WI38 (cell line): ENCODE measurements around the gene C5orf34.
"Not testable (repeated sequence)": the region's sequence is repeated elsewhere in the genome, so short reads cannot be mapped to it uniquely, and the experiment has no call there.

ENCODE experiments used
- H3K4me3 ChIP-seq: 2 replicates; pipeline ENCODE4 v1.5.1; 2011; ENCODE audit warnings: low read depth, mild to moderate bottlenecking, control low read depth, low read length
- CTCF ChIP-seq: IDR thresholded peaks from 2 replicates; pipeline ENCODE4 v1.5.1; 2012; ENCODE audit warnings: low read depth, mild to moderate bottlenecking, control low read depth, low read length

Gene C5orf34

DNA sequence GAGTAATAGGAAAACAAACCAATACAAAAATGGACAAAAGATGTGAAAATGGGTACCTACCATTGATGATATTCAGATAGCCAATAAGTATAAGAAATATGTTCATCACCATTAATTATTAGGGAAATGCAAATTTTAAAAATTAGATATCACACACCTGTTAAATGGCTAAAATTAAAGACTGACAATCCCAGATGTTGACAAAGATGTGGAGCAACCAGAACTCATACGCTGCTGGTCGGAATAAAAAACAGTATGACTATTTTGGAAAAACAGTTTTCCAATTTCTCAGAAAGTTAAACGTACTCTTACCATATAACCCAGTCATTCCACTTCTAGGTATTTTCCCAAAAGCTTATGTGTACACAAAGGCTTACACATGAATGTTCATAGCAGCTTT lies 58.4 kb downstream of the C5orf34 start:
- TF ChIP-seq CTCF, result no peak
- no peak overlapping the region for H3K4me3 ChIP-seq

DNA sequence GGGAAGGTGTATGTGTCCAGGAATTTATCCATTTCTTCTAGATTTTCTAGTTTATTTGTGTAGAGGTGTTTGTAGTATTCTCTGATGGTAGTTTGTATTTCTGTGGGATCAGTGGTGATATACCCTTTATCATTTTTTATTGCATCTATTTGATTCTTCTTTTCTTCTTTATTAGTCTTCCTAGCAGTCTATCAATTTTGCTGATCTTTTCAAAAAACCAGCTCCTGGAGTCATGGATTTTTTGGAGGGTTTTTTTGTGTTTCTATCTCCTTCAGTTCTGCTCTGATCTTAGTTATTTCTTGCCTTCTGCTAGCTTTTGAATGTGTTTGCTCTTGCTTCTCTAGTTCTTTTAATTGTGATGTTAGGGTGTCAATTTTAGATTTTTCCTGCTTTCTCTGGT lies 73.4 kb downstream of the C5orf34 start:
- not testable (repeated sequence) for H3K4me3 ChIP-seq

DNA sequence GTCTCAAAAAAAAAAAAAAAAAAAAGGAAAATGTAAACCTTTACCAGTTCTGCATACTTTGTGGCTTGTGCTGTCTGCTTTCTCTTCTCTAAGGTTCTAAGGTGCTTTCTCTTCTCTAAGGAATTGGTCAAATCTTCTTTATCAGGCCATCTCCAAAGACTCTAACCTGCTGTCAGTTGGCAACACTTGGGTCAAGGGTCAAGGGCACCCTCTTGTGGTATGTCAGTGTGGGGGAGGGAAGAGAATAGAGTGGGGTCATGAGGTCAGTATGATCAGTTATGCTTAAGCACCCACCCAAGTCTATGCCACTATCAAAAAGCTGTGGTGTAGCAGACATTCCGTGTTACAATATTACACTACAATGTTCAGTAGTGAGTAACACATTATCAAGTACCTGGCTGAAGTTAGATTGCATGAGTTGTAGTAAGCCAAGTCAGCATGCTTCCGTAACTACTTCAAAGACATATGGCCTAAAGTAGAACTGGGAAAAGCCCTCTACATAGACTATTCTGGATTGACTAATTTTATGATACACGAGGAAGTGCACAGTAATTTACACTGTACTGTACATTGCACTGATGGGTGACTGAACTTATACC lies 77.8 kb downstream of the C5orf34 start:
- TF ChIP-seq CTCF, result no peak
- no peak overlapping the region for H3K4me3 ChIP-seq
